Measurements from ENCODE around the gene INAFM1.
"Not testable (repeated sequence)": the region's sequence is repeated elsewhere in the genome, so short reads cannot be mapped to it uniquely, and the experiment has no call there.

Gene INAFM1

GRCh38 chr19:47270408-47270807, 4.3 kb upstream of the INAFM1 start:
- DNase-seq, result no peak

- DNase-seq, result no peak
Observed at GRCh38 chr19:47271949-47272348, 2.7 kb upstream of the INAFM1 start.

GRCh38 chr19:47272448-47273312, 2.0 kb upstream of the INAFM1 start:
- no peak for DNase-seq

GRCh38 chr19:47273313-47274070, 1.2 kb upstream of the INAFM1 start:
- DNase-seq, result peak; percentile 78

- DNase-seq, result no peak
Observed at GRCh38 chr19:47274891-47275761, 441 bp downstream of the INAFM1 start.

- no peak for DNase-seq
Observed at GRCh38 chr19:47275791-47276461, 1.2 kb downstream of the INAFM1 start.

GRCh38 chr19:47276513-47276912, 1.8 kb downstream of the INAFM1 start:
- not testable (repeated sequence) for DNase-seq

GRCh38 chr19:47280183-47280797, 5.6 kb downstream of the INAFM1 start:
- no peak for DNase-seq

GRCh38 chr19:47283405-47284059, 8.8 kb downstream of the INAFM1 start:
- DNase-seq, result no peak

GRCh38 chr19:47284324-47284899, 9.7 kb downstream of the INAFM1 start:
- DNase-seq, result peak; percentile 24

GRCh38 chr19:47296036-47296435, 21.4 kb downstream of the INAFM1 start:
- peak; percentile 34 for DNase-seq

- DNase-seq, result not testable (repeated sequence)
Observed at GRCh38 chr19:47300867-47301266, 26.2 kb downstream of the INAFM1 start.

GRCh38 chr19:47302249-47302648, 27.6 kb downstream of the INAFM1 start:
- DNase-seq, result no peak

- DNase-seq, result no peak
Observed at GRCh38 chr19:47303966-47304365, 29.3 kb downstream of the INAFM1 start.

- DNase-seq, result peak; percentile 64
Observed at GRCh38 chr19:47305309-47305751, 30.6 kb downstream of the INAFM1 start.

- no peak for DNase-seq
Observed at GRCh38 chr19:47306303-47306702, 31.6 kb downstream of the INAFM1 start.

- no peak for DNase-seq
Observed at GRCh38 chr19:47309038-47309437, 34.4 kb downstream of the INAFM1 start.

- no peak for DNase-seq
Observed at GRCh38 chr19:47309608-47310007, 34.9 kb downstream of the INAFM1 start, which contains the start of gene C5AR1. TSS of gene C5AR1 (plus strand) at chr19:47309861. CDS start at chr19:47309896, 35 bp downstream.

GRCh38 chr19:47310323-47310722, 35.6 kb downstream of the INAFM1 start:
- no peak for DNase-seq

GRCh38 chr19:47310819-47311218, 36.1 kb downstream of the INAFM1 start:
- no peak for DNase-seq
